Measurements from ENCODE around the gene ITPR2. TPM values are rescaled to one million over a fixed set of nuclear protein-coding genes. Genes with fewer than 3 reads are reported as not detected.

Gene ITPR2
- total RNA-seq = 54.7 and 88.2 TPM in 2 replicates

GRCh38 chr12:26832822-26833742 is at the start of gene ITPR2:
ITPR2 (minus strand) TSS chr12:26833194; CDS start chr12:26832781, 413 bp downstream.

Small RNAs within 50 kb of the gene (small RNA-seq; reads per million reads assigned to genes)
- gene RNA5SP354 = not detected

Other genes with a start within 250 kb of the ITPR2 start
- gene INTS13, start 104.8 kb upstream of the ITPR2 start, total RNA-seq = 34.9 and 46.5 TPM in 2 replicates
- gene FGFR1OP2, start 105.3 kb upstream of the ITPR2 start, total RNA-seq = 57.5 and 68.0 TPM in 2 replicates
- 79.4 and 91.0 TPM in 2 replicates for gene TM7SF3, start 181.2 kb upstream of the ITPR2 start, total RNA-seq
- 44.4 and 49.2 TPM in 2 replicates for gene MED21, start 189.4 kb upstream of the ITPR2 start, total RNA-seq
- gene C12orf71, start 249.4 kb upstream of the ITPR2 start, total RNA-seq = not detected in 2 replicates

All from vein endothelial cell (primary cell).